Astrocyte of the spinal cord (primary cell): Measurements from ENCODE around the gene DNAJA1.

Experiments used
- DNase-seq: peaks from one replicate; pipeline ENCODE4 v3.0.0; 2011; ENCODE audit warnings: low read depth, low spot score
- H3K4me3 ChIP-seq: 2 replicates; pipeline ENCODE4 v1.5.1; 2011; ENCODE audit warnings: low read depth, mild to moderate bottlenecking, low read length, moderate library complexity
- CTCF ChIP-seq: IDR thresholded peaks from 2 replicates; pipeline ENCODE4 v1.5.1; 2012; ENCODE audit warnings: low read depth, mild to moderate bottlenecking, low read length, inconsistent platforms
- in situ Hi-C: cut with HindIII; loops from 2 replicates; pipeline ENCODE4 v1.10.0; 2017; ENCODE audit warnings: low sequenced_read_pairs

DNAJA1 gene

DNA sequence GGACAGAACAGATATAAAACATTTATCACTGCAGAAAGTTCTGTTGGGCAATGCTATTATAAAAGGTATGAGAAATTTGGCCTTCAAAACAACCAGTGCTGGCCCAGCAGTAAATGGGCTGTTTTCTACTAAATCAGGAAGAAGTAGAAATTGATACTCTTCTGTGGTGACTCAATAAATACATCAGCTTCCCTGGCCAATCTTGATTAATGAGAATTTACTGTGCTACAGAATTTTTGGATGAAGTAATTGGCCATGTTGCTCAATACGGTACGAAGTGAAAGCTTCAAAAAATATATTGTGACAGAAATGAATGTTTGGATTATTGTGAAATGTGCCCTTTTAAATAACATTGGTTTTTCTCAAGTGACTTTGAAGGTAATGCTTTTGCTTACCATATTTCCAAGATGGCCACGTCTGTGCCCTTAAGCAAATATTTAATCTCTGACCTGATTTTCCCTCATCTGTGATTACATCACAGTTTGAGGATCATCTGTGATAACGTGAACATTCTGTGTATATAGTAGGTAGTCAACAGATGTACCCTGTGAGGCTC is 4.2 kb downstream of the DNAJA1 start:
- no peak for TF ChIP-seq CTCF
- DNase-seq = no peak
- in situ Hi-C loops = no loop called here
- no peak overlapping the region for H3K4me3 ChIP-seq

- DNase-seq = no peak
- TF ChIP-seq CTCF = no peak
- in situ Hi-C loops = no loop called here
- no peak overlapping the region for H3K4me3 ChIP-seq
Measured at GRCh38 chr9:33030285-33030684, 5.2 kb downstream of the DNAJA1 start.

GRCh38 chr9:33032292-33032691 is 7.2 kb downstream of the DNAJA1 start:
- no peak for TF ChIP-seq CTCF
- in situ Hi-C loops = no loop called here
- H3K4me3 ChIP-seq = no peak overlapping the region
- no peak for DNase-seq

- no peak for DNase-seq
- TF ChIP-seq CTCF = no peak
- H3K4me3 ChIP-seq = no peak overlapping the region
- in situ Hi-C loops = no loop called here
Measured at GRCh38 chr9:33032865-33033264, 7.8 kb downstream of the DNAJA1 start.

DNA sequence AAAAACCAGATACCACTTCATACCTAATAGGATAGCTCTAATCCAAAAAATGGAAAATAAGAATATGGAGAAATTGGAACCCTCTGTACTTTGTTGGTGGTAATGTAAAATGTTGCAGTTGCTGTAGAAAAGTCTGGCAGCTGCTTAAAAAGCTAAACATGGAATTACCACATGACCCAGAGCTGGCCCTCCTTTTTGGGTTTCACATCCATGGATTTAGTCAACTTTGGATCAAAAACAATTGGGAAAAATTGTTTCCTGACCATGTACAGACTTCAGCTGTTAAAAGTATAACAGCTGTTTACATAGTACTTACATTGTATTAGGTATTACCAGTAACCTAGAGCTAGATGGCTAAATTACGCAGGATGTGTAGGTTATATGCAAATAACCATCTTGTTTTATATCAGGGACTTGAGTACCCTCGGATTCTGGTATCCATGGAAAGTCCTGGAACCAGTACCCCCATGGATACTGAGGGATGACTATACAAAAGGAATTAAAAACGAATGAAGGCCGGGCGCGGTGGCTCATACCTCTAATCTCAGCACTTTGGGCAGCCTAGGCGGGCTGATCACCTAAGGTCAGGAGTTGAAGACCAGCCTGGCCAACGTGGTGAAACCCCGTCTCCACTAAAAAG is 15.8 kb downstream of the DNAJA1 start:
- in situ Hi-C loops = no loop called here
- no peak for TF ChIP-seq CTCF
- DNase-seq = no peak
- H3K4me3 ChIP-seq = no peak overlapping the region

- no peak for DNase-seq
- TF ChIP-seq CTCF = no peak
- no peak overlapping the region for H3K4me3 ChIP-seq
- in situ Hi-C loops = no loop called here
Measured at GRCh38 chr9:33041432-33042188, 16.5 kb downstream of the DNAJA1 start.
